Spleen (tissue), 7 donors: ENCODE results near the gene ABCA8.

ENCODE experiments used
- CTCF ChIP-seq, 11 experiments: fragments of 200-600 bp in 7 of 11; fragments of 450-650 bp in 4 of 11; sonication (generic) in 4 of 11; IDR thresholded peaks in 8 of 11; conservative IDR thresholded peaks in 3 of 11; 1 replicate in 7 of 11; 2 replicates in 4 of 11; pipeline versions ENCODE4 v1.4.0 to v1.8.0; 2016 to 2021; ENCODE audit warnings: antibody characterized with exemption in 11 of 11, inconsistent platforms in 4 of 11, mild to moderate bottlenecking in 1 of 11
- POLR2AphosphoS5 ChIP-seq, 3 donors: sonication (generic); formaldehyde crosslinking; IDR thresholded peaks; one replicate each; pipeline ENCODE4 v1.5.1; 2017; ENCODE audit warnings: antibody characterized with exemption in 3 of 3
- donor health status: DM: no; HTN: no; CAD: no; lungs with moderate emphysema.
- donor health status: DM: no; HTN: no; CAD: no.
- donor health status: DM: no; HTN: no; CAD: no.

- TF ChIP-seq POLR2AphosphoS5 (IDR thresholded peaks at IDR 0.05): no peak
- no peak for TF ChIP-seq CTCF (IDR thresholded peaks at IDR 0.05 in 8 of 11, conservative IDR thresholded peaks at IDR 0.05 in 3 of 11)
Observed at GRCh38 chr17:68853439-68853838, 101.8 kb downstream of the ABCA8 start.
